HFF-Myc (cell line): ENCODE measurements around the gene TMIGD3.

Experiments
- DNase-seq: peaks from one replicate; pipeline ENCODE4 v3.0.0-alpha.2; 2011; ENCODE audit warnings: low read depth; ENCODE audit errors: extremely low read depth
- H3K4me3 ChIP-seq: replicated peaks from 2 replicates; pipeline ENCODE4 v1.5.1; 2011; ENCODE audit warnings: low read depth, mild to moderate bottlenecking, control low read depth, low read length
- TF ChIP-seq, protein P1 (sequence below): IDR thresholded peaks from 2 replicates; pipeline ENCODE4 v1.5.1; 2012; ENCODE audit warnings: mild to moderate bottlenecking, low read depth, low read length, control low read depth; ENCODE audit errors: missing control alignments

TMIGD3 gene

DNA sequence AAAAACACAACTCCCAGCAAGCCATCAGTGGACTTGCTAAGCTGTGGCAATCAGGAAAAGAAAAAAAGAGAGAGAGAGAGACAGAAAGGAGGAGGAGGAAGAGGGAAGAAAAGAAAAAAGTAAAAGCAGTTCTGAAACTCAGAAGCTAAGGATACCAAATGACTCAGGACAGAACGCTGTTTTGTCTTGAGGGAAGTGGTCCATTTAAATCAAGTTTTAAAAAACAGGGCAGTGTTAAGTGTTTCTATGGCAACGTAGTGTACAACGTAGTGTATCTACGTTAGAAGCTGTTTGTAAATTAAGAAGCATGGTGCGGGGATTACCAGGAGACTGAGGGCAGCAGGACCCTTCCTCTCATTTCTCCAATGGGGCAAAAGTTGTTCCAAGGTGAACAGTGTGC is 5.8 kb downstream of the TMIGD3 start:
- DNase-seq, result no peak
- no peak overlapping the region for H3K4me3 ChIP-seq
- TF ChIP-seq, protein P1, sequence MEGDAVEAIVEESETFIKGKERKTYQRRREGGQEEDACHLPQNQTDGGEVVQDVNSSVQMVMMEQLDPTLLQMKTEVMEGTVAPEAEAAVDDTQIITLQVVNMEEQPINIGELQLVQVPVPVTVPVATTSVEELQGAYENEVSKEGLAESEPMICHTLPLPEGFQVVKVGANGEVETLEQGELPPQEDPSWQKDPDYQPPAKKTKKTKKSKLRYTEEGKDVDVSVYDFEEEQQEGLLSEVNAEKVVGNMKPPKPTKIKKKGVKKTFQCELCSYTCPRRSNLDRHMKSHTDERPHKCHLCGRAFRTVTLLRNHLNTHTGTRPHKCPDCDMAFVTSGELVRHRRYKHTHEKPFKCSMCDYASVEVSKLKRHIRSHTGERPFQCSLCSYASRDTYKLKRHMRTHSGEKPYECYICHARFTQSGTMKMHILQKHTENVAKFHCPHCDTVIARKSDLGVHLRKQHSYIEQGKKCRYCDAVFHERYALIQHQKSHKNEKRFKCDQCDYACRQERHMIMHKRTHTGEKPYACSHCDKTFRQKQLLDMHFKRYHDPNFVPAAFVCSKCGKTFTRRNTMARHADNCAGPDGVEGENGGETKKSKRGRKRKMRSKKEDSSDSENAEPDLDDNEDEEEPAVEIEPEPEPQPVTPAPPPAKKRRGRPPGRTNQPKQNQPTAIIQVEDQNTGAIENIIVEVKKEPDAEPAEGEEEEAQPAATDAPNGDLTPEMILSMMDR, result no peak

DNA sequence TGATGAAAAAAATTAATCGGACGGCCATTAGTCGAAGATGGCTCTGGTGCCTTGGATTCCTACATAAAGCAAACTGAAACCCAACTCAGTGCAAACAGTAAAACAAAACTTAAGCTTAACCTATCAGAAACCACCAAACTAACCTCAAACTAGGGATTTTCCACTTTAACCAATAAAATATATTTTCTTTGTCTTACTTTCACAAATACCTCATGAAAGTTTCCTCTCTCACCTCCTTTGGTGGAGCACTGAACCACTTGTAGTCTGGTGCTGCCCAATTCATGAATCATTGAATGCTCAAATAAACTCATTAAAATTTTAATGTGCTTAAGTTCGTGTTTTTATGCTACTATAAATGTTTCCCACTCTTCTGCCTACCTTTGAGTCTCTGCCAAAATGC is 7.0 kb downstream of the TMIGD3 start:
- no peak overlapping the region for H3K4me3 ChIP-seq
- DNase-seq, result no peak
- TF ChIP-seq, protein P1, result no peak

DNA sequence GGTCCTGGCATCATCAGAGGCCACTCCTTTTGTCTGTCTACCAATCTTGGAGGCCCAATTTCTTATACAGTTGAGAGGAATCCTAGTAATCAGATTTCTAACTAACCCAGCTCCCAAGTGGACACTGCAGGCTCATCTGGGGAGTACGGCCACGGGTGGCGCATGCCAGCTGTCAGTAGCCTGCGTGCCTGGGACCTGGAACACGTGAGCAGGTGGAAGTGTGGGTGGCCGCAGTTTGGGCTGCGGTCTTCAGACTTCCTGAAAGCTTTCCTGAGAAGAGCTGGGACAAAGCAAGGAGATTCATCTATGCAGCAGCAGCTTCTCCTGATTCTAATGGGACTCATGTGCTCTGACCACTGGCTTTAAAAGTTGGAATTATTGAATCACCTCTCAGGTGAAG is 12.4 kb downstream of the TMIGD3 start:
- H3K4me3 ChIP-seq, result no peak overlapping the region
- DNase-seq, result no peak
- TF ChIP-seq, protein P1, result no peak

GRCh38 chr1:111490220-111490619 is 13.2 kb downstream of the TMIGD3 start:
- H3K4me3 ChIP-seq, result no peak overlapping the region
- no peak for DNase-seq
- TF ChIP-seq, protein P1, result no peak

GRCh38 chr1:111489604-111490003 is 13.8 kb downstream of the TMIGD3 start:
- TF ChIP-seq, protein P1, result no peak
- DNase-seq, result no peak
- no peak overlapping the region for H3K4me3 ChIP-seq

- TF ChIP-seq, protein P1, result no peak
- DNase-seq, result no peak
- H3K4me3 ChIP-seq, result no peak overlapping the region
Observed at GRCh38 chr1:111488669-111489068, 14.8 kb downstream of the TMIGD3 start.

GRCh38 chr1:111487133-111487532 is 16.3 kb downstream of the TMIGD3 start:
- H3K4me3 ChIP-seq, result no peak overlapping the region
- TF ChIP-seq, protein P1, result no peak
- DNase-seq, result no peak
